GM12864 (cell line): ENCODE results near the gene RALGPS1.

Source experiments
- DNase-seq: peaks from one replicate; pipeline ENCODE4 v3.0.0-alpha.2; 2011; ENCODE audit warnings: low read depth
- H3K4me3 ChIP-seq: 2 replicates; pipeline ENCODE4 v1.5.1; 2011; ENCODE audit warnings: mild to moderate bottlenecking, low read depth, low read length, control low read depth
- CTCF ChIP-seq: IDR thresholded peaks from 2 replicates; pipeline ENCODE4 v1.5.1; 2011; ENCODE audit warnings: low read depth, mild to moderate bottlenecking, moderate library complexity, low read length, control low read depth, inconsistent platforms; ENCODE audit errors: missing control alignments

RALGPS1 gene

DNA sequence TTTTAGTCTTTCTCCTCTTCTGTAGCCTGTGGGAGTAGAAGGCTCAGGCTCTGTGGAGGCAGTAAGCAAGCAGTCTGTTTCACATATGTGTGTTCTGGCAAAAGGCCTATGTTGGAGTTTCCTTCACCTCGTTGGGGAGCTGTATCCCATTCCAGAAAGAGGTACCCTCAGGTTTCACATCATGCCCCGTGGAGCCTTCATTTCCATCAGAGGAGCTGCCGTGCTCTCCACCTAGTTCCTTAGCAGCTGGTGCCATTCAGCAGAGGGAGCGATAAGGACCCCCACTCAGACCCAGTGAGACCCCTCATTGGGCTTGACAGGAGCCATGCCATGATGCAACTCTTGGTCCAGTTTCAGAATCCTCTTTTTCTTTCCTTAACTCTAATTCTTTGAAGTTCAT lies 258.5 kb downstream of the RALGPS1 start:
- no peak for DNase-seq
- no peak for TF ChIP-seq CTCF

DNA sequence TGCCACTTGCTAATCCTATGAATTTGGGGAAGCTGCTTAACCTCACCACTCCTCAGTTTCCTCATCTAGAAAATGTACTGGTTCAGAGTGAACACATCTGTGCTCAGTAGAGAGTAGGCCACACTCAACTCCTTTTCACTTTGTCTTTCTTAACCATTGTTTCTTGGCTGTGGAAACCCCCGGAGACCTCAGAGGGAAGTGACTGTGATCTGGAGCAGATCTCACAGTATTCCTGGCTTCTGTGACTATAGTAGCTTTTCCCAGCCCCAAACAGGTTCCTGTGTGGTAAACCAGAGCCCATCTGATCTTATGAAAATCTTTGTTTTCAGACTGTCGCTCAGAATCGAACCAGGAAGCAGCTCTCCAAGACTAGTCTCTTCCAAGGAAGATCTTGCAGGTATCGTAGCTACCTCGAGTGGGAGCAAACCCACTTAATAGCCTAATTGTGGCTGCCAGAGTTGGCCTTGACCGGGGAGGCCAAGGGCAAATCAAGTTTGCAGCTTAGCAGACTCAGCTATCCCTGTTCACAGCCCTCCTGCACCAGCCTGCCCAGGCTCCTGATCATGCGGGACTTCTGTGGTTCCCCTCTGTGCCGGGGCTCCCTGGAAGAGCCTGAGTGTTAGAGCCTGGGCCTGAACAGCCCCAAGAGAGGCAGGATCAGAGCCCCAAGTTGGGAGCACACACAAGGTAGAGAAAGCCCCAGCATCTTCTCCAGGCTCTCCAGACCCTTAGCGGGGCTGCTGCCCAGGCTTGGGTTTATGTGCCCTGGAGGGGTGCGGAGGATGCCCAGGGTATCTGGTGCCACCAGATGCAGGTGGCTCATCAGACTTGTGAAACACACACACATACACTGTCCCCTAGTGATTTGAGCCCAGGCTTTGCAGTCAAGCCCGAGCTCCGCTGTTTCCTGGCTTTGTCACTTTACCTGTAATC lies 260.1 kb downstream of the RALGPS1 start:
- no peak overlapping the region for H3K4me3 ChIP-seq
- TF ChIP-seq CTCF = no peak
- DNase-seq = no peak

More for the DNA sequence above, 258.5 kb downstream of the RALGPS1 start:
- no peak overlapping the region for H3K4me3 ChIP-seq

- DNase-seq = no peak
- TF ChIP-seq CTCF = no peak
- H3K4me3 ChIP-seq = no peak overlapping the region
Observed at GRCh38 chr9:127175319-127175715, 260.7 kb downstream of the RALGPS1 start.

- H3K4me3 ChIP-seq = no peak overlapping the region
- no peak for DNase-seq
- TF ChIP-seq CTCF = no peak
Observed at GRCh38 chr9:127175764-127176163, 261.2 kb downstream of the RALGPS1 start.

GRCh38 chr9:127176631-127177030 lies 262.0 kb downstream of the RALGPS1 start:
- TF ChIP-seq CTCF = no peak
- no peak for DNase-seq
- no peak overlapping the region for H3K4me3 ChIP-seq

- DNase-seq = no peak
- TF ChIP-seq CTCF = no peak
- H3K4me3 ChIP-seq = no peak overlapping the region
Observed at GRCh38 chr9:127177231-127177630, 262.6 kb downstream of the RALGPS1 start.
